Neural cell (in vitro differentiated cells): Measurements from ENCODE around the gene CTNNA1. TPM values are rescaled to one million over a fixed set of nuclear protein-coding genes. Genes with fewer than 3 reads are reported as not detected.
"Not testable (repeated sequence)": the region's sequence is repeated elsewhere in the genome, so short reads cannot be mapped to it uniquely, and the experiment has no call there.

ENCODE experiments used
- H2AFZ ChIP-seq: fragments of 200-600, 300-800 bp; sonication (generic), shearing (Covaris generic); 2 replicates; pipeline ENCODE4 v1.6.0; 2014; ENCODE audit warnings: low read depth, mild to moderate bottlenecking, antibody characterized with exemption, low read length, moderate library complexity
- H3F3A ChIP-seq: fragments of 200-600 bp; shearing (Covaris generic); 2 replicates; pipeline ENCODE4 v1.6.1; 2016; ENCODE audit warnings: mild to moderate bottlenecking, moderate library complexity, mixed read lengths, antibody characterized with exemption, low read length; ENCODE audit not compliant: insufficient read depth, poor library complexity, severe bottlenecking
- H3K27ac ChIP-seq: fragments of 200-600, 300-800 bp; sonication (generic), shearing (Covaris generic); 2 replicates; pipeline ENCODE4 v1.5.1; 2014; ENCODE audit warnings: mild to moderate bottlenecking, low read length, moderate library complexity
- H3K27me3 ChIP-seq: fragments of 300-800, 200-600 bp; sonication (generic), shearing (Covaris generic); 2 replicates; pipeline ENCODE4 v1.6.0; 2014; ENCODE audit warnings: mild to moderate bottlenecking, low read depth, low read length, moderate library complexity; ENCODE audit not compliant: insufficient read depth
- H3K36me3 ChIP-seq: fragments of 300-800, 200-600 bp; sonication (generic), shearing (Covaris generic); 2 replicates; pipeline ENCODE4 v1.5.1; 2014; ENCODE audit warnings: mild to moderate bottlenecking, antibody characterized with exemption, low read length, moderate library complexity; ENCODE audit not compliant: insufficient read depth
- H3K4me2 ChIP-seq: fragments of 300-800, 200-600 bp; sonication (generic), shearing (Covaris generic); 2 replicates; pipeline ENCODE4 v1.6.0; 2014; ENCODE audit warnings: mild to moderate bottlenecking, low read length
- H3K4me3 ChIP-seq: fragments of 300-800, 200-600 bp; sonication (generic), shearing (Covaris generic); 2 replicates; pipeline ENCODE4 v1.5.1; 2014; ENCODE audit warnings: mild to moderate bottlenecking, low read length, moderate library complexity
- H3K79me2 ChIP-seq: fragments of 200-600 bp; shearing (Covaris generic); replicated peaks from 2 replicates; pipeline ENCODE4 v1.6.0; 2014; ENCODE audit warnings: mild to moderate bottlenecking, low read length, moderate library complexity; ENCODE audit not compliant: insufficient read depth
- H3K9ac ChIP-seq: fragments of 300-800, 200-600 bp; sonication (generic), shearing (Covaris generic); 2 replicates; pipeline ENCODE4 v1.6.1; 2016; ENCODE audit warnings: mild to moderate bottlenecking, low read length, mixed read lengths
- H3K9me2 ChIP-seq: fragments of 200-600 bp; shearing (Covaris generic); 2 replicates; pipeline ENCODE4 v1.6.1; 2016; ENCODE audit warnings: mild to moderate bottlenecking, low read length, mixed read lengths; ENCODE audit not compliant: insufficient read depth
- H3K9me3 ChIP-seq: fragments of 200-600, 300-800 bp; sonication (generic), shearing (Covaris generic); 2 replicates; pipeline ENCODE4 v1.6.1; 2016; ENCODE audit warnings: mild to moderate bottlenecking, mixed run types, low read length, moderate library complexity, mixed read lengths
- H4K20me1 ChIP-seq: fragments of 200-600 bp; shearing (Covaris generic); 2 replicates; pipeline ENCODE4 v1.6.1; 2016; ENCODE audit warnings: mild to moderate bottlenecking, mixed run types; ENCODE audit not compliant: insufficient read depth
- EP300 ChIP-seq: fragments of 450-650 bp; conservative IDR thresholded peaks from 2 replicates; pipeline ENCODE4 v1.6.1; 2014; ENCODE audit warnings: antibody characterized with exemption, mild to moderate bottlenecking, moderate library complexity; ENCODE audit not compliant: poor library complexity, severe bottlenecking
- EZH2 ChIP-seq: fragments of 200-600, 300-800 bp; shearing (Covaris generic), sonication (generic); IDR thresholded peaks from 2 replicates; pipeline ENCODE4 v1.6.1; 2014; ENCODE audit warnings: antibody characterized with exemption, low read length, borderline replicate concordance, mild to moderate bottlenecking; ENCODE audit not compliant: insufficient read depth, poor library complexity, severe bottlenecking
- MXI1 ChIP-seq: fragments of 450-650 bp; conservative IDR thresholded peaks from 2 replicates; pipeline ENCODE4 v1.6.1; 2014; ENCODE audit warnings: antibody characterized with exemption, mild to moderate bottlenecking; ENCODE audit not compliant: poor library complexity, severe bottlenecking
- POLR2AphosphoS5 ChIP-seq: IDR thresholded peaks from 2 replicates; pipeline ENCODE4 v1.6.1; 2012
- RAD21 ChIP-seq: fragments of 450-650 bp; conservative IDR thresholded peaks from 2 replicates; pipeline ENCODE4 v1.6.1; 2014; ENCODE audit warnings: antibody characterized with exemption, mild to moderate bottlenecking, moderate library complexity
- REST ChIP-seq: IDR thresholded peaks from 2 replicates; pipeline ENCODE4 v1.6.1; 2012; ENCODE audit warnings: borderline replicate concordance
- SMC3 ChIP-seq: fragments of 450-650 bp; conservative IDR thresholded peaks from 2 replicates; pipeline ENCODE4 v1.6.1; 2014; ENCODE audit warnings: antibody characterized with exemption, mild to moderate bottlenecking, moderate library complexity; ENCODE audit not compliant: poor library complexity
- TAF1 ChIP-seq: IDR thresholded peaks from 2 replicates; pipeline ENCODE4 v1.6.1; 2012; ENCODE audit warnings: low read depth
- polyA plus RNA-seq: library from polyadenylated mRNA; depleted of rRNA; stranded (reverse); fragments of >200 nt; gene quantifications from 2 replicates; pipeline ENCODE4 v1.2.3, GENCODE V29; 2014
- TF ChIP-seq, protein P1 (sequence below): fragments of 450-650 bp; IDR thresholded peaks from 2 replicates; pipeline ENCODE4 v1.5.1; 2014; ENCODE audit warnings: antibody characterized with exemption, mild to moderate bottlenecking, moderate library complexity; ENCODE audit not compliant: poor library complexity, severe bottlenecking

Gene CTNNA1
- polyA plus RNA-seq, 1 donor from 2014 or later, result 87.9 TPM

GRCh38 chr5:138833726-138834480 is 80.7 kb downstream of the CTNNA1 start:
- Histone ChIP-seq H3K27ac (no peak overlapping the region), H3F3A (no peaks in the 10 kb centered on the region), H3K4me2 (no peak overlapping the region), H3K36me3 (no peaks in the 10 kb centered on the region), H2AFZ (no peak overlapping the region), H4K20me1 (no peaks in the 10 kb centered on the region), H3K27me3 (no peaks in the 10 kb centered on the region), H3K4me3 (no peak overlapping the region), H3K9ac (no peak overlapping the region), H3K9me3 (no peaks in the 10 kb centered on the region), H3K79me2 (peaks cover 8% of the 10 kb centered on the region), H3K9me2 (no peaks in the 10 kb centered on the region)
- no peak for TF ChIP-seq EP300
- TF ChIP-seq, protein P1, sequence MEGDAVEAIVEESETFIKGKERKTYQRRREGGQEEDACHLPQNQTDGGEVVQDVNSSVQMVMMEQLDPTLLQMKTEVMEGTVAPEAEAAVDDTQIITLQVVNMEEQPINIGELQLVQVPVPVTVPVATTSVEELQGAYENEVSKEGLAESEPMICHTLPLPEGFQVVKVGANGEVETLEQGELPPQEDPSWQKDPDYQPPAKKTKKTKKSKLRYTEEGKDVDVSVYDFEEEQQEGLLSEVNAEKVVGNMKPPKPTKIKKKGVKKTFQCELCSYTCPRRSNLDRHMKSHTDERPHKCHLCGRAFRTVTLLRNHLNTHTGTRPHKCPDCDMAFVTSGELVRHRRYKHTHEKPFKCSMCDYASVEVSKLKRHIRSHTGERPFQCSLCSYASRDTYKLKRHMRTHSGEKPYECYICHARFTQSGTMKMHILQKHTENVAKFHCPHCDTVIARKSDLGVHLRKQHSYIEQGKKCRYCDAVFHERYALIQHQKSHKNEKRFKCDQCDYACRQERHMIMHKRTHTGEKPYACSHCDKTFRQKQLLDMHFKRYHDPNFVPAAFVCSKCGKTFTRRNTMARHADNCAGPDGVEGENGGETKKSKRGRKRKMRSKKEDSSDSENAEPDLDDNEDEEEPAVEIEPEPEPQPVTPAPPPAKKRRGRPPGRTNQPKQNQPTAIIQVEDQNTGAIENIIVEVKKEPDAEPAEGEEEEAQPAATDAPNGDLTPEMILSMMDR, result no peak
- no peak for TF ChIP-seq REST
- TF ChIP-seq MXI1, result no peak

- H3K27me3 ChIP-seq, H3K4me3 ChIP-seq, H3K9me3 ChIP-seq, H3K9ac ChIP-seq, H3K4me2 ChIP-seq, H3K36me3 ChIP-seq, H2AFZ ChIP-seq, H3F3A ChIP-seq, H3K9me2 ChIP-seq, H3K27ac ChIP-seq, H4K20me1 ChIP-seq, H3K79me2 ChIP-seq: not testable (repeated sequence)
Observed at GRCh38 chr5:138834853-138835252, 81.6 kb downstream of the CTNNA1 start.

DNA sequence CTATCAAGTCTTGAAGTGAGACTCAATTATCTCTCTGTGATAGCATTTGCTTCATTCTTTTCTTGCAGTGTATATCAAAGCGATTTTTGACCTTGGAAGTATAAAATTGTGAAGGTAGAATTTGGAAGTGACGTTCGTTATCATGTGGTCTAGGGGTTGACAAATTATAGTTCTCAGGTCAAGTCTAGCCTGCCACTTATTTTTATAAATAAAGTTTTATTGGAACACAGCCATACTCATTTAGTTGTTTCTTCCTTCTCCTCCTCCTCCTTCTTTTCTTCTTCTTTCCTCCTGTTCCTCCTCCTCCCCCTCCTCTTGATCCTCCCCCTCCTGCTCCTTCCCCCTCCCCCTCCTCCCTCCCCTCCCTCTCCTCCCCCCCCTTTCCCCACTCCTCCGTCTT is 83.9 kb downstream of the CTNNA1 start:
- Histone ChIP-seq H3K4me3 (no peak overlapping the region), H3K9ac (no peak overlapping the region), H3K79me2 (peaks cover 13% of the 10 kb centered on the region), H4K20me1 (no peaks in the 10 kb centered on the region), H3K36me3 (no peaks in the 10 kb centered on the region), H3K27me3 (no peaks in the 10 kb centered on the region), H3K4me2 (no peak overlapping the region), H2AFZ (no peak overlapping the region), H3K9me3 (no peaks in the 10 kb centered on the region), H3K27ac (no peak overlapping the region), H3K9me2 (no peaks in the 10 kb centered on the region), H3F3A (no peaks in the 10 kb centered on the region)
- no peak for TF ChIP-seq TAF1
- no peak for TF ChIP-seq POLR2AphosphoS5
- TF ChIP-seq SMC3, result no peak
- TF ChIP-seq RAD21, result no peak
- TF ChIP-seq REST, result no peak
- TF ChIP-seq EP300, result no peak
- no peak for TF ChIP-seq EZH2
- TF ChIP-seq, protein P1, result no peak
- no peak for TF ChIP-seq MXI1
